Measurements from ENCODE around the gene SYNJ2. TPM values are rescaled to one million over a fixed set of nuclear protein-coding genes. Genes with fewer than 3 reads are reported as not detected.

SYNJ2 gene
- total and polyA plus RNA-seq, 2 of the 4 experiments (the other 2 are of a cell fraction), result 40.8 to 45.2 TPM

DNA sequence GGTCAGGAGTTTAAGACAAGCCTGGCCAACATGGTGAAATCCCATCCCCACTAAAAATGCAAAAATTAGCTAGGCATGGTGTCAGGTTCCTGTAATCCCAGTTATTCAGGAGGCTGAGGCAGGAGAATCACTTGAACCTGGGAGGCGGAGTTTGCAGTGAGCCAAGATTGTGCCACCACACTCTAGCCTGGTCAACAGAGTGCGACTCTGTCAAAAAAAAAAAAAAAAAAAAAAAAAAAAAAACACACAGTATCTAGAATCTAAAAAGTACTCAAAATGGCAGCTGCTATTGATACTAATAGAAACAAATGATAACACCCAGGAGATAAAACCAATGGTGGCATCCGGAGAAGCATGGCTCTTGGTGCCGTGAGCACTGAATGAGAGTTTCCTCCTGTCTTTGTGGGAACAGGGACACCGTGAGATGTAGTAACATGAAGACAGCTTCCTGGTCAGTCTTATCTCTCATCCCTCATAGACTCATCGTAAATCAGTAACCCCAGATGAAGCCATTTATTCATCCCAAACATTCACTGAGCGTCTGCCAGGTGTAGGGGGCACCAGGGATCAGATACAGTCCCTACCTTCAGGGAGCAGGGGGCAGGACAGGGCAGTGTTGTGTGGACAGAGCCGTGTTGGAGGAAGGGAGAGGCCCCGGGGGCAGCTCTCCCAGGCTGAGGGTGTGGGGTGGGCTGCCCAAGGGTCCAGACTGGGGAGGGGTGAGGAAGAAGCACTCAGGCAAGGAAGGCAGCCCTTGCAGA, 66.1 kb downstream of the SYNJ2 start (continued):
- TF ChIP-seq BHLHE40 (IDR thresholded peaks at IDR 0.05; ENCODE audit: low read depth, low read length), result no peak

- in situ Hi-C loops (cut with MboI; ENCODE audit: low sequenced_read_pairs), result no loop called here
- Histone ChIP-seq H3K9me3 (ENCODE audit: control insufficient read depth, insufficient read depth, low read length) (no peaks in the 10 kb centered on the region), H2AK5ac (ENCODE audit: low read depth, low read length) (0 out of 2 replicates have a peak overlapping the region, but pooled peaks have one; percentile 20), H2AK9ac (replicated peaks; ENCODE audit: low read depth, low read length, poor library complexity) (peak overlapping the region; percentile 46), H3K27me3 (ENCODE audit: control insufficient read depth, insufficient read depth, low read length) (no peaks in the 10 kb centered on the region), H2BK5ac (ENCODE audit: low read depth, low read length, poor library complexity, severe bottlenecking) (peak overlapping the region; percentile 16), H4K8ac (ENCODE audit: low read depth in 2 of 2, low read length in 2 of 2) (peak overlapping the region in 1 of 2 experiments; percentile 2; a peak in 1 of 4 replicates), H4K20me1 (ENCODE audit: insufficient read depth, low read length) (no peaks in the 10 kb centered on the region), H2AFZ (replicated peaks; ENCODE audit: low read length, poor library complexity) (no peak overlapping the region), H2BK120ac (ENCODE audit: low read depth, low read length) (no peak overlapping the region), H3K36me3 (ENCODE audit: control insufficient read depth, insufficient read depth, low read length) (peaks cover 32% of the 10 kb centered on the region), H3K79me1 (ENCODE audit: low read depth in 1 of 2, low read length in 2 of 2) (peaks cover 38 to 79% of the 10 kb centered on the region in 2 experiments), H3K56ac (ENCODE audit: extremely low read depth, insufficient read depth, low read length) (no peak overlapping the region), H3K4me2 (ENCODE audit: low read depth, low read length) (no peak overlapping the region), H3K9ac (ENCODE audit: low read depth, low read length) (no peak overlapping the region), H3K4me3 (ENCODE audit: insufficient read depth, low read depth, low read length) (no peak overlapping the region), H3K4ac (ENCODE audit: low read depth, low read length) (peak overlapping the region; percentile 52; the same call in 1 of the 2 replicates), H3K23ac (ENCODE audit: low read depth, low read length) (peak overlapping the region; percentile 24; the same call in 1 of the 2 replicates), H3K27ac (ENCODE audit: insufficient read depth, low read length) (no peak overlapping the region), H3K9me1 (ENCODE audit: insufficient read depth, low read length) (peaks cover 53% of the 10 kb centered on the region), H3K4me1 (ENCODE audit: control insufficient read depth, insufficient read depth, low read length) (peaks cover 11% of the 10 kb centered on the region), H3K18ac (ENCODE audit: low read depth, low read length) (no peak overlapping the region), H2BK15ac (ENCODE audit: low read depth, low read length) (no peak overlapping the region), H3K14ac (replicated peaks; ENCODE audit: low read depth, low read length) (0 out of 2 replicates have a peak overlapping the region, but pooled peaks have one; percentile 37), H4K5ac (ENCODE audit: low read depth, low read length) (no peak overlapping the region), H2BK20ac (ENCODE audit: low read depth, low read length) (no peak overlapping the region), H4K91ac (ENCODE audit: insufficient read depth, low read depth, low read length) (no peak overlapping the region; the same call in 1 of the 2 replicates)
- dilution Hi-C loops (cut with HindIII; ENCODE audit: low sequenced_read_pairs, unreplicated experiment), result no loop called here
- ChIA-PET CTCF (no interaction called here), POLR2A (ENCODE audit: unreplicated experiment) (no interaction called here)
- intact Hi-C loops (cut with micrococcal nuclease), result no loop called here
- ATAC-seq (ENCODE audit: low read depth) (no peak), DNase-seq (no peak)
- WGBS, 2 experiments (ENCODE audit: extremely low coverage in 2 of 2, insufficient read length in 1 of 2), result 100% methylated on average over 2 of the region's 7 CpGs; no CpG with 5 or more reads in 1 of the 2 experiments
- BruUV-seq (replicated peaks), result no TSS peak
- TF ChIP-seq ELK1 (IDR thresholded peaks at IDR 0.05; ENCODE audit: borderline replicate concordance, low read depth, low read length), result no peak
- TF ChIP-seq MAZ (IDR thresholded peaks at IDR 0.05; ENCODE audit: borderline replicate concordance, low read depth, low read length), result no peak
- TF ChIP-seq CEBPB (IDR thresholded peaks at IDR 0.05; ENCODE audit: low read depth, low read length), result no peak
- TF ChIP-seq USF2 (IDR thresholded peaks at IDR 0.05; ENCODE audit: low read depth, low read length), result no peak
- TF ChIP-seq CHD1 (IDR thresholded peaks at IDR 0.05; ENCODE audit: low read depth, low read length), result no peak
- no peak for TF ChIP-seq RAD21 (IDR thresholded peaks at IDR 0.05; ENCODE audit: low read length)
- no peak for TF ChIP-seq MXI1 (IDR thresholded peaks at IDR 0.05; ENCODE audit: borderline replicate concordance, low read depth, low read length)
- TF ChIP-seq RCOR1 (IDR thresholded peaks at IDR 0.05; ENCODE audit: insufficient replicate concordance, low read length), result no peak
- no peak for TF ChIP-seq SMC3 (IDR thresholded peaks at IDR 0.05; ENCODE audit: low read depth, low read length)
- no peak for TF ChIP-seq FOS (IDR thresholded peaks at IDR 0.05; ENCODE audit: low read depth, low read length)
- TF ChIP-seq RFX5 (IDR thresholded peaks at IDR 0.05; ENCODE audit: low read depth, low read length), result no peak
These were observed 66.9 kb downstream of the SYNJ2 start for GRCh38 chr6:158048589-158048988.
